ENCODE results near the gene FLT4. TPM values are rescaled to one million over a fixed set of nuclear protein-coding genes. Genes with fewer than 3 reads are reported as not detected.

FLT4 gene
- 6.6 TPM for total RNA-seq
- polyA plus RNA-seq (ENCODE audit: insufficient read depth in 1 of 8, insufficient read length in 8 of 8, low replicate concordance in 1 of 8): 10 to 100 TPM in 2 of 8 donors, 1 to 10 TPM in 6; 5.4 to 12.3 (median 8.9) TPM
- long read RNA-seq, donor 1: 0 reads
- long read RNA-seq, donor 2: 0 reads
- long read RNA-seq, donor 3, full-length matches to known transcripts: 1 of 1 reads
- long read RNA-seq, donor 3, partial matches to known transcripts: 0 of 1 reads
- long read RNA-seq, donor 3, other reads (novel, unspliced or antisense): 0 of 1 reads
- long read RNA-seq, donor 4: 0 reads
- long read RNA-seq, donor 5, partial matches to known transcripts: 7 of 7 reads
- long read RNA-seq, donor 5, other reads (novel, unspliced or antisense): 0 of 7 reads
- long read RNA-seq, donor 6: 0 reads
- long read RNA-seq, donor 7: 0 reads
- long read RNA-seq, donor 8: 0 reads
- long read RNA-seq, donor 9, partial matches to known transcripts: 0 of 1 reads
- long read RNA-seq, donor 9, other reads (novel, unspliced or antisense): 0 of 1 reads
- long read RNA-seq, donor 10: 0 reads
- long read RNA-seq, donor 11: 0 reads

- peak within 1 kb of the TSS; percentile 24 for H3K4me3 ChIP-seq (ENCODE audit: low read length)
- no peaks in the 10 kb centered on the region for H3K36me3 ChIP-seq (ENCODE audit: control insufficient read depth, insufficient read depth, low read length)
- no peaks in the 10 kb centered on the region for H3K9me3 ChIP-seq (replicated peaks; ENCODE audit: control insufficient read depth, low read depth, low read length)
- DNase-seq: no peak
- no peak within 1 kb of the TSS for H3K27ac ChIP-seq (ENCODE audit: low read length)
- WGBS (ENCODE audit: insufficient coverage): under 1% methylated on average over 59 of the region's 89 CpGs
- H3K4me1 ChIP-seq (ENCODE audit: control insufficient read depth, insufficient read depth, low read length): peaks cover 22% of the 10 kb centered on the region
- H3K27me3 ChIP-seq (ENCODE audit: control insufficient read depth, insufficient read depth, low read length): peaks cover 71% of the 10 kb centered on the region
Observed at GRCh38 chr5:180649297-180650039, at the start of gene FLT4. FLT4 (minus strand) TSS chr5:180649600; CDS start chr5:180649545, 55 bp downstream.

GRCh38 chr5:180699042-180699441 is 49.6 kb upstream of the FLT4 start:
- no CpG with 5 or more reads among the region's 1 CpG for WGBS (ENCODE audit: insufficient coverage)
- Histone ChIP-seq H3K27ac (ENCODE audit: low read length) (no peak overlapping the region), H3K4me3 (ENCODE audit: low read length) (no peak overlapping the region), H3K9me3 (replicated peaks; ENCODE audit: control insufficient read depth, low read depth, low read length) (no peaks in the 10 kb centered on the region), H3K36me3 (ENCODE audit: control insufficient read depth, insufficient read depth, low read length) (no peaks in the 10 kb centered on the region), H3K27me3 (ENCODE audit: control insufficient read depth, insufficient read depth, low read length) (no peaks in the 10 kb centered on the region), H3K4me1 (ENCODE audit: control insufficient read depth, insufficient read depth, low read length) (no peaks in the 10 kb centered on the region)
- DNase-seq: no peak

DNA sequence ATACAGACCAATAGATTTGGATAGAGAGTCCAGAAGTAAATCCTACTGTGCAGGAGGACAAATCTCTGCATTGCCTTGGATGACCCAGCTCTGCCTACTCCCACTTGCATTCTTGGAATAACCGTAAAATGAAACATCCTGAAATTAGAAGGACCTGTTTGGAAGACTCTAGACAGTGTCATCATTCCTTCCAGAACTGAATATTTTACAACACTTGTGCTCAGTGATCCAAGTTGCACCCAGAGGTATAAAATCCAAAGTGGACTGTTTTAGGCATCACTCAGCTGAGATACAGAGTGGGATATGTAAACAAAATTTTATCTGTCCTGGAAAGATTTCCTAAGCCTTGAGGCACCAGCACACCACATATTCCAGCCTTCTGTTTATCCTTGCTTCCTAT is 46.7 kb upstream of the FLT4 start:
- Histone ChIP-seq H3K9me3 (replicated peaks; ENCODE audit: control insufficient read depth, low read depth, low read length) (no peaks in the 10 kb centered on the region), H3K4me1 (ENCODE audit: control insufficient read depth, insufficient read depth, low read length) (no peaks in the 10 kb centered on the region), H3K36me3 (ENCODE audit: control insufficient read depth, insufficient read depth, low read length) (no peaks in the 10 kb centered on the region), H3K27me3 (ENCODE audit: control insufficient read depth, insufficient read depth, low read length) (no peaks in the 10 kb centered on the region), H3K27ac (ENCODE audit: low read length) (no peak overlapping the region), H3K4me3 (ENCODE audit: low read length) (no peak overlapping the region)
- DNase-seq: no peak
- 100% methylated on average over 1 of the region's 1 CpG for WGBS (ENCODE audit: insufficient coverage)

DNA sequence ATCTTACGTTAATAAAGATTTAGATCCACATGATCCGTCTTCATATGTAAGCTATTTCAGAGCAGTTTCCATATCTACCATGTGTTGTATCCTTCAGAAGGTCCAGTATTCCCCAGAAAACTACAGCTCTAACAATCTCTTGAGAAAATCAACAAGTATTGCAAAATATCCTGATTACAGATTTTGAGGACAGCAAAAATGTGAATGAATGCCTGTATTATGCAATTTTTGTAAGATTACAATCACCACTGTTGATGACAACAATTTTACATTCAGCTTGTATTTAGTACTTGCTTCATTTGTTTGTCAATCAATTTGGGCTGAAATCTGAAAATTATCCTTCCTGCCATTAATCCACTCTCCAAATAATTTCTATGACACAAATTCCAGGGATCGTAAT is 43.0 kb upstream of the FLT4 start:
- no peak for DNase-seq
- Histone ChIP-seq H3K27me3 (ENCODE audit: control insufficient read depth, insufficient read depth, low read length) (peaks cover 3% of the 10 kb centered on the region), H3K4me3 (ENCODE audit: low read length) (no peak overlapping the region), H3K4me1 (ENCODE audit: control insufficient read depth, insufficient read depth, low read length) (no peaks in the 10 kb centered on the region), H3K27ac (ENCODE audit: low read length) (no peak overlapping the region), H3K36me3 (ENCODE audit: control insufficient read depth, insufficient read depth, low read length) (no peaks in the 10 kb centered on the region), H3K9me3 (replicated peaks; ENCODE audit: control insufficient read depth, low read depth, low read length) (no peaks in the 10 kb centered on the region)
- no CpG with 5 or more reads among the region's 3 CpGs for WGBS (ENCODE audit: insufficient coverage)

DNA sequence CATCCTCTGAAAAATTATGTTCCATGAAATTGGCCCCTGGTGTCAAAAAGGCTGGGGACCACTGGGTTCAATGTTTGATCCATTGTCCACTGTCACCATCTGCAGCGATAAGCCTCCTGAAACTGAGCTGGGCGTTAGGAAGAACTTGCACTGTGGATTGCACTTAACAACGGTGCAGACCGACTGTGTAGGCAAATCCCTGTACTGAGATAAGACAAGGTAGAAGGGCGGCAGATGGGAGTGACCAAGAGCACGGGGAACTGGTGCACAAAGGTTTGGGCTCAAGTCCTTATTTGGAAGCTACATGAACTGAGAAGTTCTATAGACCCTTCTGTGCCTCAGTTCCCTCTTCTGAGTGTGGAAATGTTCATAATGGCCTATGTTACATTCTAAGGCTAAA is 41.6 kb upstream of the FLT4 start:
- Histone ChIP-seq H3K4me3 (ENCODE audit: low read length) (no peak overlapping the region), H3K9me3 (replicated peaks; ENCODE audit: control insufficient read depth, low read depth, low read length) (no peaks in the 10 kb centered on the region), H3K36me3 (ENCODE audit: control insufficient read depth, insufficient read depth, low read length) (no peaks in the 10 kb centered on the region), H3K27me3 (ENCODE audit: control insufficient read depth, insufficient read depth, low read length) (peaks cover 3% of the 10 kb centered on the region), H3K27ac (ENCODE audit: low read length) (no peak overlapping the region), H3K4me1 (ENCODE audit: control insufficient read depth, insufficient read depth, low read length) (no peaks in the 10 kb centered on the region)
- 60% methylated on average over 5 of the region's 6 CpGs for WGBS (ENCODE audit: insufficient coverage)
- no peak for DNase-seq

DNA sequence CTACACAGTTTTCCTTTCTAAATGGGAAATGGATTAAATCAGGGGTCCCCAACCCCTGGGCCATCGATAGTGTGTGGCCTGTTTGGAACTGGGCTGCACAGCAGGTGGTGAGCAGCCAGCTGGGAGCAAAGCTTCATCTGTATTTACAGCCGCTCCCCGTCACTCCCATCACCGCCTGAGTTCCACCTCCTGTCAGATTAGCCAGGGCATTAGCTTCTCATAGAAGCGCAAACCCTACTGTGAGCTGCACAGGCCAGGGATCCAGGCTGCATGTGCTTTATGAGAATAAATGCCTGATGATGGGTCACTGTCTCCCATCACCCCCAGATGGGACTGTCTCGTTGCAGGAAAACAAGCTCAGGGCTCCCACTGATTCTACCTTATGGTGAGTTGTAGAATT is 41.2 kb upstream of the FLT4 start:
- no peak overlapping the region for H3K27ac ChIP-seq (ENCODE audit: low read length)
- no peaks in the 10 kb centered on the region for H3K4me1 ChIP-seq (ENCODE audit: control insufficient read depth, insufficient read depth, low read length)
- no peaks in the 10 kb centered on the region for H3K9me3 ChIP-seq (replicated peaks; ENCODE audit: control insufficient read depth, low read depth, low read length)
- H3K27me3 ChIP-seq (ENCODE audit: control insufficient read depth, insufficient read depth, low read length): peaks cover 3% of the 10 kb centered on the region
- WGBS (ENCODE audit: insufficient coverage): no CpG with 5 or more reads among the region's 6 CpGs
- no peak overlapping the region for H3K4me3 ChIP-seq (ENCODE audit: low read length)
- no peak for DNase-seq
- no peaks in the 10 kb centered on the region for H3K36me3 ChIP-seq (ENCODE audit: control insufficient read depth, insufficient read depth, low read length)

- no peak overlapping the region for H3K4me3 ChIP-seq (ENCODE audit: low read length)
- no peak for DNase-seq
- no peaks in the 10 kb centered on the region for H3K4me1 ChIP-seq (ENCODE audit: control insufficient read depth, insufficient read depth, low read length)
- H3K9me3 ChIP-seq (replicated peaks; ENCODE audit: control insufficient read depth, low read depth, low read length): no peaks in the 10 kb centered on the region
- H3K27ac ChIP-seq (ENCODE audit: low read length): no peak overlapping the region
- peaks cover 4% of the 10 kb centered on the region for H3K27me3 ChIP-seq (ENCODE audit: control insufficient read depth, insufficient read depth, low read length)
- H3K36me3 ChIP-seq (ENCODE audit: control insufficient read depth, insufficient read depth, low read length): no peaks in the 10 kb centered on the region
- no CpG with 5 or more reads among the region's 7 CpGs for WGBS (ENCODE audit: insufficient coverage)
Observed at GRCh38 chr5:180689775-180690174, 40.4 kb upstream of the FLT4 start.

DNA sequence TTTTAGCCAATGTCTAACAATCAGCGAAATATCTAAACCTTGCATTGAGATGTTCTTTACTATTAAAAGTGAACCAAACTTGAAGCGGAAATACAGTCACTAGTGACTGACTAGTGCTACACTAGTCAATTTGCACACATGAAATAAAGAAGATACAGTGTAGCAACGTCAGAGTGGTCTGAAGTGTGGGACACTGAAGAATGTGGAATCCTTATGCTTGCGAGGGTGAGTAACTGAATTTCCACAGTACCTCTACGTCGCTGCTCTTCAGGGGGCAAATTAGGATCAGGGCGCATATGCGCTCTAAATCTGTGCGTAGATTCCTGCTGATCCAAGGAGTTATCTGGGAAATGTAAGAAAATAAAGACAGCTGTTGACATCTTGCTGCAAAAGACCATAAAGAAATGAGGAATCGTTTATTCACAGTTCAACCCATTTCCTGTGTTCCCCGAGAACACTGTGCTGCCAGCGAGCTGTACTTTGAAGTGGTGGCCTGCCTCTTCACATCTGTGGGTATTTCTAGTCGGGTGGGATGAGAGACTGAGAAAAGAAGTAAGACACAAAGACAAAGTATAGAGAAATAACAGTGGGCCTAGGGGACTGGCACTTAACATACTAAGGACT is 39.8 kb upstream of the FLT4 start:
- H3K4me3 ChIP-seq (ENCODE audit: low read length): no peak overlapping the region
- no peak overlapping the region for H3K27ac ChIP-seq (ENCODE audit: low read length)
- peaks cover 6% of the 10 kb centered on the region for H3K27me3 ChIP-seq (ENCODE audit: control insufficient read depth, insufficient read depth, low read length)

GRCh38 chr5:180688330-180689070 is 39.1 kb upstream of the FLT4 start:
- WGBS (ENCODE audit: insufficient coverage): no CpG with 5 or more reads among the region's 8 CpGs
- no peaks in the 10 kb centered on the region for H3K9me3 ChIP-seq (replicated peaks; ENCODE audit: control insufficient read depth, low read depth, low read length)
- H3K36me3 ChIP-seq (ENCODE audit: control insufficient read depth, insufficient read depth, low read length): no peaks in the 10 kb centered on the region
- H3K27ac ChIP-seq (ENCODE audit: low read length): no peak overlapping the region
- DNase-seq: no peak
- no peaks in the 10 kb centered on the region for H3K4me1 ChIP-seq (ENCODE audit: control insufficient read depth, insufficient read depth, low read length)
- H3K4me3 ChIP-seq (ENCODE audit: low read length): no peak overlapping the region
- peaks cover 6% of the 10 kb centered on the region for H3K27me3 ChIP-seq (ENCODE audit: control insufficient read depth, insufficient read depth, low read length)

More for the DNA sequence above, 39.8 kb upstream of the FLT4 start:
- WGBS (ENCODE audit: insufficient coverage): 31% methylated on average over 7 of the region's 13 CpGs
- Histone ChIP-seq H3K36me3 (ENCODE audit: control insufficient read depth, insufficient read depth, low read length) (no peaks in the 10 kb centered on the region), H3K9me3 (replicated peaks; ENCODE audit: control insufficient read depth, low read depth, low read length) (no peaks in the 10 kb centered on the region), H3K4me1 (ENCODE audit: control insufficient read depth, insufficient read depth, low read length) (no peaks in the 10 kb centered on the region)
- no peak for DNase-seq

Measured in muscle of leg (tissue), 16 donors.